NCI-H1105 (cell line): ENCODE results near the gene CHST15.

ENCODE experiments used
- DNase-seq: peaks from one replicate; lab custom pipeline; 2025; lab: John Stamatoyannopoulos, UW

The CHST15 gene

GRCh38 chr10:124092860-124093773 lies at the start of gene CHST15:
CHST15 (minus strand) TSS chr10:124093598; CDS start chr10:124046212, 47,386 bp downstream.
- peak; percentile 11 for DNase-seq

- DNase-seq, result no peak
Observed at GRCh38 chr10:124142960-124143359, 49.6 kb upstream of the CHST15 start.

GRCh38 chr10:124142006-124142739 lies 48.8 kb upstream of the CHST15 start:
- no peak for DNase-seq

- no peak for DNase-seq
Observed at GRCh38 chr10:124138883-124139348, 45.5 kb upstream of the CHST15 start.

DNA sequence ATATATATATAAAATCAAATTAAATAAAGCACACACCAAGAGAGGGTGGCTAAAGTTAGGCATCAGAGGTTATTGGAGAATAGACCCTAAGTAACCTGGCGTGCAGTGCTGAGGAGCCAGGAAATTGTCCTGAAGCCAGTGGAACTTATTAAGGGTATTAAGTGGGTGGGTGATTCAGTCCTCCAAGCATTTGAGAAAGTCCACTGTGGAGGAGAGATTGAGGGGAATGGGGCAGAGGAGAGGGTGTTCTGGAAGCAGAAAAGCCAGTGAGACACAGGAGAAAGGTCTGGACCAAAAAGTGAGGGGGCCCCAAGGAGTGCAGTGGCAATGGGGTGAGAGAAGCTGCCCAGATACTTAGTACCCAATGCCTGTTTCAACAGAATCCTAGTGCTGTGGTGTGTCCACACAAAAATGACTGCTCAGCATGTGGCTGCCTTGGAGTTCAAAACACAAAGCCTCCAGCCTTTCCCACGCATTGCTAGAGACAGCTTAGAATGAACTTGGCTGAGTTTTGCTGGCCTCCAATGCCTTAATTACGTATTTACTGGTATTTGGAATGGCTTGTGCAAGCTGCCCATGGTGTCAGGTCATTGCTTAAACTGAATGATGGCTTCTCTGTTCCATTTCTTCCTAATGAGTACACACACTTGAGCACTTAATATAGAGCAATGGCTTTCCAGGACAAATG lies 44.9 kb upstream of the CHST15 start:
- no peak for DNase-seq

DNA sequence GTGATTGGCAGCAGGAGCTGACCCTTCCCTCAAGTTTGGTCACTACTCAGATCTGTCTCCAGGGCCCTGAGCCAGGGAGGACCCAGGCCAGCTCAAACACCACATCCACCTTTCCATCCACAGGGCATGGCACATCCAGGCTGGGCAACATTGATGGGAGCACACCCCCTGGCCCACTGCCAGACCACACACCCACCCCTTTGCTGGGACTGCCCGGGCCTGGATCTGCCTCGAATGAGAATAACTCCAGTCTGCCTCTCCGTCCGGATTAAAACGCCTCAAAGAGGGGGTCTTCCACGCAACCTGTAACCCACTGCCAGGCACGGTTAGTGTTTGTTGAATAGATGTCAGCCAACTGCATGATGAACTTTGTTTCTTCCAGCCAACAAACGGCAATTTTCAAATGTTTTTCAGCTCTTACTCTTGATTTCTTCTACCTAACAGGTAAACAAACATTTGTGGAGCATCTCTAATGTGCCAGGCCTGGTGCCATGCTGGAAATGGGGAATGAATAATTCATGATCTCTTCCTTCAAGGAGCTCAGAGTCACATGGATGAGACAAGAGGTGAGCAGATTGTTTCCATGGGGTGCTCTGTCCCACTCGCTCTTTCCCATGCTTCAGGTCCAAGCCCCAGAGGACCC lies 41.0 kb upstream of the CHST15 start:
- no peak for DNase-seq

- no peak for DNase-seq
Observed at GRCh38 chr10:124132876-124133275, 39.5 kb upstream of the CHST15 start.

- no peak for DNase-seq
Observed at GRCh38 chr10:124132306-124132705, 38.9 kb upstream of the CHST15 start.

- DNase-seq, result no peak
Observed at GRCh38 chr10:124131172-124131571, 37.8 kb upstream of the CHST15 start.

DNA sequence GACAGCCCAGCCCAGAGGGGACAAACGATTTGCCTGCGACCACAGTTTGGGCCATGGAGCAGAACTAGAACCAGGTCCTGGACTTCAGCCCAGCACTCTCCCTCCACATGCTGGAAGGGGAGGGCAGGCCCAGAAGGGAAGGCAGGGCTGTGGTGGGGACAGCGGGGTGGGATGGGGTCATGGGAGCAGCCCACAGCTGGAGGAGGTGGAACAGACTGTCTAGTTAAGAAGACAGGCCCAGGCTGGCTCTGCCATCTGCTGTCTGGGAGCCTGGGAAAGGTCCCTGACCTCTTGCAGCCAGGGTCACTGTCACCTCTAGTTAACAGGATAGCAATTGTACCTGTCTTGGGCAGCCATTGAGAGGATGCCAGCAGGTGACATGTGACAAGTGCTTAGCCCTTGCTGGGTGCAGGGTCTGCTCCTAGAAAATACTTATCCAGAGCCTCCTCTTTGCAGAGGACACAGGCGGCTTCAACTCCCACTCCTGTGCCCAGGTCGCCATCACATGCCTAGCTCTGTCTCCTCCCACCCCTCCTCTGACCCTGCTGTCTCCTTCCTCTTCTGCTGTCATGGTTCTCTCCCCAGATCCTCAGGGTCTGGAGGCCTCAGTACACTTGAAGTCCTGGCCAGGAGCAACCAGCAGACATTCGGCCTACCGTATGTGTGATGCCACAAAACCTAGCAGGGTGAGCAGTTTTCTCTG lies 37.0 kb upstream of the CHST15 start:
- DNase-seq, result no peak

- DNase-seq, result no peak
Observed at GRCh38 chr10:124129471-124129870, 36.1 kb upstream of the CHST15 start.

DNA sequence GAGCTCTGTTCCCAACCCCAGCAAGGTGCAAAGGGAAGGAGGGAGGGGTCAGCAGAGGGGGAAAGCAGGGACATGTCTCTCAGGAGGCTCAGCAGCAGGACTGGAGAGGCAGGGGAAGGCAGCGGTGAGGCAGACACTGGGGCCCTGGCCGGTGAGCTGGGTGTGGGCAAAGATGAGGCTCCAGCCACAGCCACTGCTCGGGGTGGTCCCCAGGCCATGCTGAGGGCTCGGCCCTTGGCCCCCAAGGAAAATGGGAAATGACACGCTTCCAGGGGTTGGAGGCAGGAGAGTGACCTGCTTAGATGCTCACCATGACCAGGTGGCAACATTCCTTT lies 35.4 kb upstream of the CHST15 start:
- no peak for DNase-seq

GRCh38 chr10:124127965-124128810 lies 34.8 kb upstream of the CHST15 start:
- DNase-seq, result no peak

- no peak for DNase-seq
Observed at GRCh38 chr10:124127563-124127962, 34.2 kb upstream of the CHST15 start.

GRCh38 chr10:124126983-124127385 lies 33.6 kb upstream of the CHST15 start:
- DNase-seq, result no peak

GRCh38 chr10:124126145-124126982 lies 33.0 kb upstream of the CHST15 start:
- DNase-seq, result no peak

- DNase-seq, result no peak
Observed at GRCh38 chr10:124125305-124126116, 32.1 kb upstream of the CHST15 start.

- DNase-seq, result no peak
Observed at GRCh38 chr10:124124769-124125161, 31.4 kb upstream of the CHST15 start.
